WTC11 (cell line): ENCODE results near the gene TP53I13. TPM values are rescaled to one million over a fixed set of nuclear protein-coding genes. Genes with fewer than 3 reads are reported as not detected.

Experiments used
- ATAC-seq: fragments of 200-7000 bp; cut with Tn5 transposase; 2 replicates; pipeline ENCODE4 v1.10.0; 2021; ENCODE audit warnings: mild to moderate bottlenecking, moderate library complexity
- CTCF ChIA-PET: fragments of 300-600 bp; sonication (Branson Sonifier 250); formaldehyde crosslinking; loops from one replicate; lab custom pipeline; 2021; ENCODE audit warnings: antibody characterized with exemption; lab: Charles Lee
- POLR2A ChIA-PET: fragments of 350-600 bp; sonication (Branson Sonifier 250); formaldehyde crosslinking; loops from one replicate; lab custom pipeline; 2021; ENCODE audit warnings: antibody characterized with exemption; lab: Charles Lee
- DNase-seq: peaks from one replicate; pipeline ENCODE4 v3.0.0; 2021; ENCODE audit warnings: low spot score
- H3K27ac Mint-ChIP-seq: 2 replicates; pipeline ENCODE4 v1.8.0; 2021; ENCODE audit warnings: mixed read lengths
- H3K27me3 Mint-ChIP-seq: 2 replicates; pipeline ENCODE4 v1.8.0; 2021; ENCODE audit warnings: low read depth, mild to moderate bottlenecking, moderate library complexity, mixed read lengths
- H3K36me3 Mint-ChIP-seq: 2 replicates; pipeline ENCODE4 v1.8.0; 2021; ENCODE audit warnings: mixed read lengths
- H3K4me1 Mint-ChIP-seq: 2 replicates; pipeline ENCODE4 v1.8.0; 2022; ENCODE audit warnings: mixed read lengths
- H3K4me3 Mint-ChIP-seq: 2 replicates; pipeline ENCODE4 v1.8.0; 2021; ENCODE audit warnings: mild to moderate bottlenecking, moderate library complexity, mixed read lengths
- H3K9me3 Mint-ChIP-seq: 2 replicates; pipeline ENCODE4 v1.8.0; 2021; ENCODE audit warnings: mixed read lengths
- AR ChIP-seq: fragments of 250-450 bp; sonication (Bioruptor Pico); IDR thresholded peaks from 2 replicates; pipeline ENCODE4 v1.9.0; 2021; ENCODE audit warnings: mild to moderate bottlenecking
- ATF1 ChIP-seq: sonication (generic); formaldehyde crosslinking; IDR thresholded peaks from 2 replicates; pipeline ENCODE4 v1.8.1; 2023; ENCODE audit warnings: mild to moderate bottlenecking, moderate library complexity, missing genetic modification reagents
- ATF3 ChIP-seq: sonication (generic); formaldehyde crosslinking; conservative IDR thresholded peaks from 2 replicates; pipeline ENCODE4 v1.8.1; 2022; ENCODE audit warnings: mild to moderate bottlenecking, missing genetic modification reagents
- ESRRA ChIP-seq: sonication (generic); formaldehyde crosslinking; IDR thresholded peaks from 2 replicates; pipeline ENCODE4 v1.8.1; 2022; ENCODE audit warnings: mild to moderate bottlenecking, missing genetic modification reagents, borderline replicate concordance
- GABPB1 ChIP-seq: sonication (generic); formaldehyde crosslinking; IDR thresholded peaks from 2 replicates; pipeline ENCODE4 v1.8.1; 2023; ENCODE audit warnings: mild to moderate bottlenecking, missing genetic modification reagents
- GTF2I ChIP-seq: fragments of 250-450 bp; sonication (Bioruptor Pico); conservative IDR thresholded peaks from 2 replicates; pipeline ENCODE4 v1.4.0; 2021; ENCODE audit warnings: mild to moderate bottlenecking
- HMGA2 ChIP-seq: fragments of 250-450 bp; sonication (Bioruptor Pico); IDR thresholded peaks from 2 replicates; pipeline ENCODE4 v1.4.0; 2021; ENCODE audit warnings: mild to moderate bottlenecking, moderate library complexity
- IRF1 ChIP-seq: sonication (generic); formaldehyde crosslinking; IDR thresholded peaks from 2 replicates; pipeline ENCODE4 v1.8.0; 2023; ENCODE audit warnings: missing genetic modification reagents
- IRF2 ChIP-seq: sonication (generic); formaldehyde crosslinking; IDR thresholded peaks from 2 replicates; pipeline ENCODE4 v1.8.0; 2022; ENCODE audit warnings: low read depth, missing genetic modification reagents, borderline replicate concordance
- JUN ChIP-seq: sonication (generic); formaldehyde crosslinking; IDR thresholded peaks from 2 replicates; pipeline ENCODE4 v1.8.0; 2023; ENCODE audit warnings: mild to moderate bottlenecking, missing genetic modification reagents
- MAX ChIP-seq: sonication (generic); formaldehyde crosslinking; IDR thresholded peaks from 2 replicates; pipeline ENCODE4 v1.8.0; 2022; ENCODE audit warnings: mild to moderate bottlenecking, missing genetic modification reagents
- NFE2L1 ChIP-seq: sonication (generic); formaldehyde crosslinking; IDR thresholded peaks from 2 replicates; pipeline ENCODE4 v1.8.1; 2023; ENCODE audit warnings: missing genetic modification reagents
- NR1H2 ChIP-seq: sonication (generic); formaldehyde crosslinking; IDR thresholded peaks from 2 replicates; pipeline ENCODE4 v1.9.0; 2021; ENCODE audit warnings: mild to moderate bottlenecking, moderate library complexity, missing genetic modification reagents
- SMAD3 ChIP-seq: sonication (generic); formaldehyde crosslinking; IDR thresholded peaks from 2 replicates; pipeline ENCODE4 v1.8.0; 2022; ENCODE audit warnings: missing genetic modification reagents, mild to moderate bottlenecking, borderline replicate concordance
- SMAD4 ChIP-seq: sonication (generic); formaldehyde crosslinking; IDR thresholded peaks from 2 replicates; pipeline ENCODE4 v1.8.0; 2022; ENCODE audit warnings: mild to moderate bottlenecking, missing genetic modification reagents
- TCF7 ChIP-seq: sonication (generic); formaldehyde crosslinking; IDR thresholded peaks from 2 replicates; pipeline ENCODE4 v1.8.0; 2022; ENCODE audit warnings: mild to moderate bottlenecking, low read depth, missing genetic modification reagents, moderate library complexity
- TP53 ChIP-seq: sonication (generic); formaldehyde crosslinking; IDR thresholded peaks from 2 replicates; pipeline ENCODE4 v1.8.1; 2023; ENCODE audit warnings: mild to moderate bottlenecking, missing genetic modification reagents
- USF1 ChIP-seq: sonication (generic); formaldehyde crosslinking; IDR thresholded peaks from 2 replicates; pipeline ENCODE4 v1.8.0; 2022; ENCODE audit warnings: mild to moderate bottlenecking, missing genetic modification reagents
- USF2 ChIP-seq: sonication (generic); formaldehyde crosslinking; IDR thresholded peaks from 2 replicates; pipeline ENCODE4 v1.8.1; 2023; ENCODE audit warnings: mild to moderate bottlenecking, missing genetic modification reagents, moderate library complexity
- ZBTB43 ChIP-seq: sonication (generic); formaldehyde crosslinking; IDR thresholded peaks from 2 replicates; pipeline ENCODE4 v1.8.1; 2023; ENCODE audit warnings: mild to moderate bottlenecking, missing genetic modification reagents
- ZNF121 ChIP-seq: sonication (generic); formaldehyde crosslinking; IDR thresholded peaks from 2 replicates; pipeline ENCODE4 v1.8.0; 2023; ENCODE audit warnings: missing genetic modification reagents
- ZNF138 ChIP-seq: sonication (generic); formaldehyde crosslinking; conservative IDR thresholded peaks from 2 replicates; pipeline ENCODE4 v1.8.1; 2022; ENCODE audit warnings: mild to moderate bottlenecking, moderate library complexity, missing genetic modification reagents
- ZNF219 ChIP-seq: sonication (generic); formaldehyde crosslinking; IDR thresholded peaks from 2 replicates; pipeline ENCODE4 v1.8.0; 2023; ENCODE audit warnings: missing genetic modification reagents, mild to moderate bottlenecking, borderline replicate concordance
- ZNF263 ChIP-seq: sonication (generic); formaldehyde crosslinking; IDR thresholded peaks from 2 replicates; pipeline ENCODE4 v1.8.1; 2022; ENCODE audit warnings: low read depth, mild to moderate bottlenecking, moderate library complexity, missing genetic modification reagents
- ZNF423 ChIP-seq: fragments of 250-450 bp; sonication (Bioruptor Pico); IDR thresholded peaks from 2 replicates; pipeline ENCODE4 v2.1.2; 2022; ENCODE audit warnings: mild to moderate bottlenecking, moderate library complexity
- total RNA-seq: library from RNA; stranded (reverse); gene quantifications from 3 replicates; pipeline ENCODE4 v1.2.3, GENCODE V29; 2021

The TP53I13 gene
- total RNA-seq, 1 experiment from 2014 or later = 41.9 TPM

GRCh38 chr17:29526322-29526721, 42.2 kb upstream of the TP53I13 start:
- ATAC-seq = no peak
- no peaks in the 10 kb centered on the region for H3K27me3 Mint-ChIP-seq
- no peak overlapping the region for H3K27ac Mint-ChIP-seq
- peaks cover 37% of the 10 kb centered on the region for H3K36me3 Mint-ChIP-seq
- POLR2A ChIA-PET = interaction anchor here (0.6 kb wide), 1 partner anchor 93 kb away, joined by 3 read pairs; no protein-coding TSS in a partner anchor
- CTCF ChIA-PET = interaction anchor here (1.5 kb wide), 1 partner anchor 156 kb away, joined by 6 read pairs; no protein-coding TSS in a partner anchor
- H3K4me1 Mint-ChIP-seq = no peaks in the 10 kb centered on the region
- no peak overlapping the region for H3K4me3 Mint-ChIP-seq
- no peak for DNase-seq
- H3K9me3 Mint-ChIP-seq = no peaks in the 10 kb centered on the region
- TF ChIP-seq TP53 (CRISPR knock-in tag) (no peak), ZNF263 (CRISPR knock-in tag) (no peak), USF2 (CRISPR knock-in tag) (no peak), ZNF423 (CRISPR knock-in tag) (no peak), ESRRA (no peak), ZBTB43 (CRISPR knock-in tag) (no peak), ATF3 (no peak), NR1H2 (CRISPR knock-in tag) (no peak), GABPB1 (CRISPR knock-in tag) (no peak), ATF1 (CRISPR knock-in tag) (no peak), IRF2 (CRISPR knock-in tag) (no peak), GTF2I (CRISPR knock-in tag) (no peak), USF1 (CRISPR knock-in tag) (no peak), IRF1 (CRISPR knock-in tag) (no peak)

GRCh38 chr17:29533976-29534375, 34.5 kb upstream of the TP53I13 start:
- Mint-ChIP-seq H3K4me3 (no peak overlapping the region), H3K4me1 (no peaks in the 10 kb centered on the region), H3K9me3 (peaks cover 8% of the 10 kb centered on the region; the same call in 1 of the 2 replicates), H3K27me3 (no peaks in the 10 kb centered on the region), H3K27ac (no peak overlapping the region), H3K36me3 (peaks cover 58% of the 10 kb centered on the region)
- DNase-seq (no peak), ATAC-seq (no peak)
- TF ChIP-seq TCF7 (no peak), IRF1 (CRISPR knock-in tag) (no peak), IRF2 (CRISPR knock-in tag) (no peak), SMAD4 (no peak), ZNF121 (CRISPR knock-in tag) (no peak), ZNF138 (CRISPR knock-in tag) (no peak), NFE2L1 (no peak)
- POLR2A ChIA-PET = interaction anchor here (0.5 kb wide), 1 partner anchor 60 kb away, joined by 3 read pairs; no protein-coding TSS in a partner anchor
- CTCF ChIA-PET = interaction anchor here (1.5 kb wide), 1 partner anchor 164 kb away, joined by 6 read pairs; no protein-coding TSS in a partner anchor

- POLR2A ChIA-PET = no interaction called here
- H3K27ac Mint-ChIP-seq = no peak overlapping the region; the same call in 1 of the 2 replicates
- H3K9me3 Mint-ChIP-seq = no peaks in the 10 kb centered on the region
- H3K27me3 Mint-ChIP-seq = no peaks in the 10 kb centered on the region
- peaks cover 4% of the 10 kb centered on the region for H3K4me1 Mint-ChIP-seq
- peaks cover 21% of the 10 kb centered on the region for H3K36me3 Mint-ChIP-seq
- no peak overlapping the region for H3K4me3 Mint-ChIP-seq
- CTCF ChIA-PET = no interaction called here
- no peak for ATAC-seq
- no peak for DNase-seq
- TF ChIP-seq TCF7 (no peak), JUN (no peak), AR (CRISPR knock-in tag) (no peak), HMGA2 (CRISPR knock-in tag) (no peak), SMAD3 (CRISPR knock-in tag) (no peak), MAX (CRISPR knock-in tag) (no peak), ZNF219 (CRISPR knock-in tag) (no peak), GTF2I (CRISPR knock-in tag) (no peak), USF1 (CRISPR knock-in tag) (no peak)
These were observed 24.4 kb upstream of the TP53I13 start for GRCh38 chr17:29544066-29544465.
